ENCODE measurements around the gene MRPS18B.

Gene MRPS18B

DNA sequence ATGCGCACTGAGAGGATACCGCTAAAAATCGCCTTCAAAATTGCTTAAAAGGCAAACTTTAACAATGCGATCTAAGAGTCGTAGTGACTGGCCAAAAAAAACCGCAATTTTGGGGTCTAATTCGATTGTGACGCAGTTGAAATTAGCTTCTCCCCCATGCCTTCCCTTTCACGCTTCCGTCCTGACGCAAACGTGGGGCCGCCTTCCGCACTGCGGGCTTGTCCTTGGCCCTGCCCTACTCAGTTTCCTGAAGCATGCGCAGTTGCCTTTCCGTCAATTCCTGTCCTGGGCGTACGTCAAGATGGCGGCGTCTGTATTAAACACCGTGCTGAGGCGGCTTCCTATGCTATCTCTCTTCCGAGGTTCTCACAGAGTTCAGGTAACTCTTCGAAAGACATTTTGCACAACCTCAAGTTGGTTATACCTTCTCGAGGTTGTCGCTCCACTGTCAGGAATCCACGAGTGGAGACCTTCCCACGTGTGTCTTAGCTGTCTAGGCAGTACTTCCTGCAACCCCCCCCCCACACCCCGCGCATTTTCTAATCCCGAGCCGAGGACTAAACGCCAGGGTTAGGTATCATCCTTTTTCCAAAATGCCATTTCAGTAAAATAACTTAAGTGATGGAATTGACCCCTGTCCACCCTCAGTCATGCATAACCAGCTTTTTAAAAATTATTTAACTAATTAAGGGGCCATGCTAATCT lies at the start of gene MRPS18B:
MRPS18B (plus strand) TSS at position 276 of the 705 bp plus-strand sequence; CDS start at position 302, 26 bp downstream.
- peak; percentile 99 for DNase-seq

DNA sequence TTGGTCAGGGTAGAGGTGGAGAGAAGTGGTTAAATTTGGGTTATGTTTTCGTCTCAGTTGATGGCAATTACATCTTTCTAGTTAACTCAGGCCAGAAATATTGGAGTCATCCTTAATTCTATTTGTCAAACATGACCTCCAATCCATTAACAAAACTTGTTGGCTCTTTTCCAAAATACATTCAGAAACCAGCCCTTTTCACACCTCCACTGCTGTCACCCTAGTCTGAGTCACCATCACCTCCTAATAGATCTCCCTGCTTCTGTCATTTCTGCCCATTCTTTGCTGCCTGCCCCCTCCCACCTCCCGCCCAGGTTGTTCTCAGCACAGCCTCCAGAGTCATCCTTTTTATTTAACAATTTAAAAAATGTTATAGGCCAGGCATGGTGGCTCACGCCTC lies 49.4 kb upstream of the MRPS18B start:
- DNase-seq: no peak

GRCh38 chr6:30570263-30570662 lies 47.4 kb upstream of the MRPS18B start:
- DNase-seq: no peak

DNA sequence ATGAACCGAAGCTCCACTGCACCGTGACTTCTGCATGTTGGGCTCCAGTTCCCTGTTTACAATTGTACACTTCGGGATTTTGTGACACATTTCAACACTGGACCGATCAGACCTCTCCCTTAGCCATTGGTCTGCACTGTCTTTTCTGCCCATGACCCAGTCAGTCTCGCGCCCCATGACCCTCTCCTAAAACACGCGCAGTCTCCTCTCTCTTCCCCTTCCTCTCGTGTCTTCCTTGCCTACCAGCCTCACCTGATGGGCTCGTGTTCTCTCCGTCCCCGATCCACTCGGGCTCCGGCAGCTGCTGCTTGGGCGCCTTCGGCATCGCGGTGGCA lies 46.9 kb upstream of the MRPS18B start:
- DNase-seq: no peak

GRCh38 chr6:30571075-30571761 lies 46.4 kb upstream of the MRPS18B start, which contains the start of gene ABCF1:
Gene ABCF1 (plus strand): TSS chr6:30571442. CDS start chr6:30571488, 46 bp downstream.
- DNase-seq: peak; percentile 93

DNA sequence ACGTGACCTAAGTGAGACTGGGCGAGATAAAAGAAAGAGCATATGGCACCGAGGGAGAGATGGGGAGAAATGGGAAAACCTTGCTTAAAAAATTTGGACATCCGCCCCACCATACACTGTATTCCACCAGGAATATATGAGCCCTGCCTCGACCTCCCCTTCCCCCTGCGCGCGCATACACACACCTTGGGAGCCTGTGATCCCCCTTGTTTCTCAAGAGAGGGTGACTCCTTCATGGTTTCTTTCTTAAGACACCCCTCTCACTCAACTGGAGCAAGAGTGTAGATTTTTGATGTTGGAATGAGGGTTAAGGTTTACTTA lies 45.9 kb upstream of the MRPS18B start:
- DNase-seq: no peak

DNA sequence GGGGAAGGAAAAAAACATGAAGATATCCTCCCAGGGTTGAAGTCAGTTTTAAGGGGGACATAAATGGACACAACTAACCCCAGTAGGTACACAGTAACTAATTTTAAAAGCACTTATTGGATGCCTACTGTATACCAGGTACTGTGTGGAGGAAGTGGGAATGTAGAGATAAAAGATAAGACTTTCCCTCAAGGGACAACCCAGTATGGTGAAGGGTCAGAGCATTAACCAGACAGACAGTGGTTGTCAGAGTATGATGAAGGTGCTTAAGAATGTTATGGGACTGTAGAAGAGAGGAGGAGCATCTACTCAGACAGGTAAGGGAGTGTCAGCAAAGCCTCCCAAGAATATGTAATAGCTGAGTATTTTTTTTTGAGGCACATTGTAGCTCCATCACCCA lies 45.5 kb upstream of the MRPS18B start:
- no peak for DNase-seq

DNA sequence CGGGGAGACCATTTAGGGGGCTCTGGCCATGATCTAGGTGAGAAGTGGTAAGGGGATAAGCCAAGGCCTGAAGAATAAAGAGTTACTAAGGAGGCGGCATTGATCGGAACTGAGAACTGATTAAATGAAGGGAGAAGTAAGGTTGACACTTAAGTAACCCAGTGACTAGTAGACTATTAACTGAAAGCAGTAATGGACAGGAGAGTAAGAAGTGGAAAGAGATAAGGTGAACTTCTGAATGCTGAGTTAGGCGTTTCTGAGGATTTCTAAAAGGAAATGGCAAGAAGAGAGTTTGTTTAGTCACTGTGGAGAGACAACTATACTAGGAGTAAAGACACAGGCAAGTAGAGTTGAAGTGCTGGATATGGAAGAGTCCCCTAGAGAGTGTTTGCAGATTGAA lies 44.5 kb upstream of the MRPS18B start:
- no peak for DNase-seq

DNA sequence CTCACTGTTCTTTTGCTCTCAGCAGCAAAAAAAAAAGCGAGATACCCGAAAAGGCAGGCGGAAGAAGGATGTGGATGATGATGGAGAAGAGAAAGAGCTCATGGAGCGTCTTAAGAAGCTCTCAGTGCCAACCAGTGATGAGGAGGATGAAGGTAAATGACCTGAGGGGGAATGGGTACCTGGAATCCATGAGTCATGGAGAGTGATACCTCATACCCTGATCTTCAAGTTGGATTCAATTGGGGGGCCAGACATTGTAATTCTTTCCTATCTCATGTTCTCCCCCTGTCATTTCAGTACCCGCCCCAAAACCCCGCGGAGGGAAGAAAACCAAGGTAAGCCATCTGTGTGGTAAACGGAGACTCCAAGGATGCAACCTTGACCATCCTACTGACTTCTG lies 39.6 kb upstream of the MRPS18B start:
- no peak for DNase-seq

DNA sequence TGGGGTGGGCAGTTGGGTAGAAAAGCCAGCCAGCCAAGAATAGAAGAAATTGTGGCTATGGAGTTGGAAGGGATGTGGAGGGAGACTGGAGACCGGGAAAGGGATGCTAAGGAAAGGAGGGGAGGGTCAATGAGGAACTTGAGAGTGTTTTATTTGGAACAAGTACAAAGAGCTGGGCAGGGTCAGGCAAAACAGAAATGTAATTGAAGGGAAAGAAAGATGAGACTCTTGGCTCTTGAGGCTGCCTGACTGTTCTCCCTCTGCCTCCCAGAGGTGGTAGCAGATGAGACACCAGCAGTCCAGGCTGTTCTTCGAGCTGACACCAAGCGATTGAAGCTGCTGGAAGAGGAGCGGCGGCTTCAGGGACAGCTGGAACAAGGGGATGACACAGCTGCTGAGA lies 33.7 kb upstream of the MRPS18B start:
- DNase-seq: no peak

DNA sequence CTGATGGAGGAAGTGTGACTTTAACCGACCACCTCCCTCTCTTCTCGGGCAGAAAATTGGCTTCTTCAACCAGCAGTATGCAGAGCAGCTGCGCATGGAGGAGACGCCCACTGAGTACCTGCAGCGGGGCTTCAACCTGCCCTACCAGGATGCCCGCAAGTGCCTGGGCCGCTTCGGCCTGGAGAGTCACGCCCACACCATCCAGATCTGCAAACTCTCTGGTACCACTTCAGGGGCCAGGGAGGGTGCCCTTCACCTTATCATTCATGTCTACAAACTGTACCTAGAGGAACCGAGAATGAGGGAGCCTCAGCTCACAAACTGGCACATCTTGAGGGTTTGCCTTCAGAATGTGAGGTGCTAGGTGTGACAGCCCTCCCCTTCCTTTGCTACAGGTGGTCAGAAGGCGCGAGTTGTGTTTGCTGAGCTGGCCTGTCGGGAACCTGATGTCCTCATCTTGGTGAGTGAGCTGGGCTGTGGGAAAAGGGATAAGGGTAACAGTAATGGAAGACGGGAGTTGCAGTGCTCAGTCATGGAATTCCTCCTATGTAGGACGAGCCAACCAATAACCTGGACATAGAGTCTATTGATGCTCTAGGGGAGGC lies 27.8 kb upstream of the MRPS18B start:
- no peak for DNase-seq

DNA sequence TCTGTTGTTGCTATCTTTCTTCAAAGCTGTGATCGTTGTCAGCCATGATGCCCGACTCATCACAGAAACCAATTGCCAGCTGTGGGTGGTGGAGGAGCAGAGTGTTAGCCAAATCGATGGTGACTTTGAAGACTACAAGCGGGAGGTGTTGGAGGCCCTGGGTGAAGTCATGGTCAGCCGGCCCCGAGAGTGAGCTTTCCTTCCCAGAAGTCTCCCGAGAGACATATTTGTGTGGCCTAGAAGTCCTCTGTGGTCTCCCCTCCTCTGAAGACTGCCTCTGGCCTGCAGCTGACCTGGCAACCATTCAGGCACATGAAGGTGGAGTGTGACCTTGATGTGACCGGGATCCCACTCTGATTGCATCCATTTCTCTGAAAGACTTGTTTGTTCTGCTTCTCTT lies 27.1 kb upstream of the MRPS18B start:
- no peak for DNase-seq

DNA sequence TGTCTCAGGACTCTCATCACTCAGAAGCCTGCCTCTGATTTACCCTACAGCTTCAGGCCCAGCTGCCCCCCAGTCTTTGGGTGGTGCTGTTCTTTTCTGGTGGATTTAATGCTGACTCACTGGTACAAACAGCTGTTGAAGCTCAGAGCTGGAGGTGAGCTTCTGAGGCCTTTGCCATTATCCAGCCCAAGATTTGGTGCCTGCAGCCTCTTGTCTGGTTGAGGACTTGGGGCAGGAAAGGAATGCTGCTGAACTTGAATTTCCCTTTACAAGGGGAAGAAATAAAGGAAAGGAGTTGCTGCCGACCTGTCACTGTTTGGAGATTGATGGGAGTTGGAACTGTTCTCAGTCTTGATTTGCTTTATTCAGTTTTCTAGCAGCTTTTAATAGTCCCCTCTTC lies 26.6 kb upstream of the MRPS18B start:
- no peak for DNase-seq

DNA sequence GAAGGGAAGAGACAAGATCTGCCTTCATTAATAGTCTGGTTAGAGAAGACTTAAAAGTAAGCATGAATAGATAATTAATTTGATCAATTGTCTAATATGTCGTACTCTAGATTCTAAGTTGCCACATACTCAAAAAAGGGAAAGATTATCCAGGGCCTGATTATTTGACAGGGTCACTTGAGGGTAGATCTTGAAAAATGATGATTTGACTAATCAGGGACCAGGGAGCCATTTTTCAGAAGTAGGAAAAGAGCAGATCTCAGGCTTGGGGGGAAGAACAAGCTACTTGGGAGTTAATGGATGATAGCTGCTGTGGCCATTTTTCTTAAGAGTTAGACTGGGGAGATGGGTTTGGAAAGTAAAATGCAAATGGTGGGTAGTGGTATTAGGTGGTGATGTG lies 25.4 kb upstream of the MRPS18B start:
- no peak for DNase-seq

- peak; percentile 74 for DNase-seq
Measured at GRCh38 chr6:30597315-30598144, 20.1 kb upstream of the MRPS18B start.

- no peak for DNase-seq
Measured at GRCh38 chr6:30598912-30599624, 18.6 kb upstream of the MRPS18B start.

GRCh38 chr6:30599625-30600324 lies 17.9 kb upstream of the MRPS18B start:
- DNase-seq: no peak

GRCh38 chr6:30600451-30600961 lies 17.1 kb upstream of the MRPS18B start:
- no peak for DNase-seq

- DNase-seq: no peak
Measured at GRCh38 chr6:30601436-30601814, 16.2 kb upstream of the MRPS18B start.

- DNase-seq: no peak
Measured at GRCh38 chr6:30601815-30602641, 15.6 kb upstream of the MRPS18B start.

- DNase-seq: no peak
Measured at GRCh38 chr6:30603961-30604360, 13.7 kb upstream of the MRPS18B start.

Data from NCI-H510A treated with DMSO at 0.1 percent for 48 hours (cell line).